Eye (tissue), 1 donor: ENCODE data around the gene SRA1.

Source experiments
- DNase-seq: peaks from one replicate; pipeline ENCODE4 v3.0.0-alpha.2; 2015

Gene SRA1

GRCh38 chr5:140570058-140570457 lies 12.8 kb upstream of the SRA1 start:
- DNase-seq = no peak

- DNase-seq = no peak
Measured at GRCh38 chr5:140569197-140569596, 11.9 kb upstream of the SRA1 start.

DNA sequence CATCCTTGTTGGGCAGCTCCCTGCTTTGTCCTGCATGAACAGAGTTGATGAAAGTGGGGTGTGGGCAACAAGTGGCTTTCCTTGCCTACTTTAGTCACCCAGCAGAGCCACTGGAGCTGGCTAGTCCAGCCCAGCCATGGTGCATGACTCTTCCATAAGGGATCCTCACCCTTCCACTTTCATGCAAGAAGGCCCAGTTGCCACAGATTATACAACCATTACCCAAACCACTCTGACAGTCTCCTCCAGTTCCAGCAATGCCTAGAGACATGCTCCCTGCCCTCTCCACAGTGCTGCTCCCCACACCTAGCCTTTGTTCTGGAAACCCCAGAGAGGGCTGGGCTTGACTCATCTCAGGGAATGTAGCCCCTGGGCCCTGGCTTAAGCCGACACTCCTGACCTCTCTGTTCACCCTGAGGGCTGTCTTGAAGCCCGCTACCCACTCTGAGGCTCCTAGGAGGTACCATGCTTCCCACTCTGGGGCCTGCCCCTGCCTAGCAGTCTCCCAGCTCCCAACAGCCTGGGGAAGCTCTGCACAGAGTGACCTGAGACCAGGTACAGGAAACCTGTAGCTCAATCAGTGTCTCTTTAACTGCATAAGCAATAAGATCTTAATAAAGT lies 11.3 kb upstream of the SRA1 start:
- no peak for DNase-seq

DNA sequence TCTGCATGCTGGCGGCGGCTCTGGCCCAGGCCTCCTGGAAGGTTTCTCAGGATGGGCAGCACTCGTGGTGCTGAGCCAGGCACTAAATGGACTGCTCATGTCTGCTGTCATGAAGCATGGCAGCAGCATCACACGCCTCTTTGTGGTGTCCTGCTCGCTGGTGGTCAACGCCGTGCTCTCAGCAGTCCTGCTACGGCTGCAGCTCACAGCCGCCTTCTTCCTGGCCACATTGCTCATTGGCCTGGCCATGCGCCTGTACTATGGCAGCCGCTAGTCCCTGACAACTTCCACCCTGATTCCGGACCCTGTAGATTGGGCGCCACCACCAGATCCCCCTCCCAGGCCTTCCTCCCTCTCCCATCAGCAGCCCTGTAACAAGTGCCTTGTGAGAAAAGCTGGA lies 10.6 kb upstream of the SRA1 start:
- no peak for DNase-seq

DNA sequence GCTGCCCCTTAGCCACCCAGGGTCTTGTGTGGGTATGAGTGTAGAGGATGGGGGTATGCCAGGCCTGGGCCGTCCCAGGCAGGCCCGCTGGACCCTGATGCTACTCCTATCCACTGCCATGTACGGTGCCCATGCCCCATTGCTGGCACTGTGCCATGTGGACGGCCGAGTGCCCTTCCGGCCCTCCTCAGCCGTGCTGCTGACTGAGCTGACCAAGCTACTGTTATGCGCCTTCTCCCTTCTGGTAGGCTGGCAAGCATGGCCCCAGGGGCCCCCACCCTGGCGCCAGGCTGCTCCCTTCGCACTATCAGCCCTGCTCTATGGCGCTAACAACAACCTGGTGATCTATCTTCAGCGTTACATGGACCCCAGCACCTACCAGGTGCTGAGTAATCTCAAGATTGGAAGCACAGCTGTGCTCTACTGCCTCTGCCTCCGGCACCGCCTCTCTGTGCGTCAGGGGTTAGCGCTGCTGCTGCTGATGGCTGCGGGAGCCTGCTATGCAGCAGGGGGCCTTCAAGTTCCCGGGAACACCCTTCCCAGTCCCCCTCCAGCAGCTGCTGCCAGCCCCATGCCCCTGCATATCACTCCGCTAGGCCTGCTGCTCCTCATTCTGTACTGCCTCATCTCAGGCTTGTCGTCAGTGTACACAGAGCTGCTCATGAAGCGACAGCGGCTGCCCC lies 10.0 kb upstream of the SRA1 start:
- DNase-seq = no peak

DNA sequence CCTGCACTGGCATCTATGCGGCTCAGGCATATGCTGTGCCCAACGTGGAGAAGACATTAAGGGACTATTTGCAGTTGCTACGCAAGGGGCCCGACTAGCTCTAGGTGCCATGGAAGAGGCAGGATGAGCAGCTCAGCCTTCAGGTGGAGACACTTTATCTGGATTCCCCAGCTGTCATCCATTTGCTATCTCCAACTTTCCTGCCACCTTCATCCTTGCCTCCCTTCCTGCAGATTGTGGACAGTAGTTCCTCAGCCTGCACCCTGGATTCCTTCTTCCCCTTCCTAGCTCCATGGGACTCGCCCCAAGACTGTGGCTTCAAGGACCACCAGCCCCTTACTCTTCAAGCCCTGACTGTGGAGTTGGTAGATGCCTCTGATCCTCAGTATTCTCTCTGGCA lies 9.4 kb upstream of the SRA1 start:
- no peak for DNase-seq

GRCh38 chr5:140565780-140566095 lies 8.5 kb upstream of the SRA1 start:
- no peak for DNase-seq

DNA sequence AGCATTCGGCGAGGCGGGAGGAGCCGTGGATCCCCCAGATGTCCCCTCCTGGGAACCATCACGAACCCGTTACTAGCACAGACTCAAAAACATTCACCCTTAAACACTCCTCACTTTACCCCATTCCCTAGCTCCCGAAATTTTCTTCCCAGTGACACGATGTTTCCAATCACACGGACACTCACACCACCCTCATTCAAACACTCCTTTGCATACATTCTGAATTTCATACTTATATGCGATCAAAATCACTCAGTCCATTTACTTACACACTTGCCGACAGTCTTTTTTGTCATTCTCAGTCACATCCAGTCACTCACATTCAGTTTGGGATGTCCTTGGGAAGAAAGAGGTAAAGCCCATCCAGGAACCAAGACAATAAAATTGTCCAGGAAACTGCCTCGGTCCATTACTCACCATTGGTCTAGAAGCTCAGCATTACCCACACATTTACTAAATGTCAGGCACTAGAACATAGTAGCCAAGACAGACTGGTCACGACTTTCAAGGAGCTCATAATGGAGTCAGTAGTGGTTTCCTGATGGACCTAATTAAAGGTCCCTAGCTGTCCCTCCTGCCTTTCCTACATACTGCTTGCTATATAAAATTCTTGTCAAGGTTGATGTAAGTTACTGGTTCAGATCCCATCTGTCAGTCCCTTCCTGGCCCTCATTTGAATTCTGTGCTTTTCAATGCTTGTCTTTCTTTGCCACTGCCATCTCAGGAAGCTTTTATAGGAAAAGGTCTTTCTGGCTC lies 7.9 kb upstream of the SRA1 start:
- DNase-seq = no peak

DNA sequence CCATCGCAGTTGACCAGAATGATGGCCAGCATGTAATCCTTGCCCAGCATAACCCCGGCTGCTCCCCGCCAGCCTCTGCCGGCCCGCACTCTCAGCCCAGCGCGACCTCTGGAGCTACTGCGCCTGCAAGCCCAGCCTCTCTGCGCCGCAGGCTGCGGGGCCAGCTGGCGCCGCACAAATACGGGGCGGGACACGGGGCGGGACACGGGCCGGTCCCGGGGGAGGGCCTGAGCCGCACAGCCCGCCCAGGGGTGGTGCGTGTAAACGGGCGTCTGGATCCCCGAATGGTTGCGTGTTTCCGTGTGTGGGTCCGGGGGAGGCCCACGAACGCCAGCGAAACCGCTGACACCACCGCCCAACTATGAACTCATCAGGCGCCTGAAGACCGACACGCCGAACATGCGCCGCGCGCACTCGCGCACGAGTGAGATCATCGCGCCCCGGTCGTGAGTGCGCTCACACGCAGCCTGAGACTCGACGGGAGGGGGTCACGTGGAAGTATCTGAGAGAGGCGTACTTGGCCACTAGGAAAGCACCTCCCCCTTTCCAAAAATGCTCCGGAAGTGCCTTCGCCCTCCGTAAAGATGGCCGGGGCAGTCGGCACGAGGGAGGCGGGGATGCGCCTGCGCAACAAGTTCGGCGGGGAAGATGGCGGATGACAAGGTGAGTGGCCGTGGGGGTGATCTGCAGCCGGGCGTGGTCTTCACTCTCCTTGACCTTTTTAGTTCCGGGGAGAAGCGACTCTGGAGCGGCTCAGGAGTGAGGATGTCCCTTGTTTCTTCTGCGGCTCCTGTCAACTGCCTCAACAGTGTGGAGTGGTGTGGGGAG lies 7.1 kb upstream of the SRA1 start, which contains the start of the genes APBB3 and SLC35A4:
TSS of gene APBB3 (minus strand) at position 403 of the 828 bp plus-strand sequence. CDS start at position 50, 353 bp downstream.
TSS of gene SLC35A4 (plus strand) at position 633 of the 828 bp plus-strand sequence. CDS start 2,342 bp downstream, outside the sequence.
- peak; percentile 99 for DNase-seq

DNA sequence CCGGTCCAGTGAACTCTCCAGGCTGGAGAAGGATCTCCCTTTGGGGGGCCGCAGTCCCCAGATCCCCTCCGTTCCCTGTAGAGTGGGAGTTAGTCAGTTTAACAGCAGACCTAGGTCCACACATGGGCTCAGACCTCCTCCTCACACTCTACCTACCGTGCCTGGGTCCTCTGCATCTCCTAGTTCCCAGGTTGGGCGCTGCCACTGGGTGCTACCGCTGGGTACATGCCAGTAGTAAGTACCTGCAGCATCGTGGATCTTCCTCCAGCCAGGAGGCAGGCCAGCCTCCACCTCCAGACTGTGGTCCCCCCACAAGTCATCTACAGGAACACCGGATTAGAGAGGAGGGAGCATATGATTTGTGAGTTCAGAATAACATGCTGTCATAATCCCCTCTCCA lies 6.3 kb upstream of the SRA1 start:
- DNase-seq = no peak

DNA sequence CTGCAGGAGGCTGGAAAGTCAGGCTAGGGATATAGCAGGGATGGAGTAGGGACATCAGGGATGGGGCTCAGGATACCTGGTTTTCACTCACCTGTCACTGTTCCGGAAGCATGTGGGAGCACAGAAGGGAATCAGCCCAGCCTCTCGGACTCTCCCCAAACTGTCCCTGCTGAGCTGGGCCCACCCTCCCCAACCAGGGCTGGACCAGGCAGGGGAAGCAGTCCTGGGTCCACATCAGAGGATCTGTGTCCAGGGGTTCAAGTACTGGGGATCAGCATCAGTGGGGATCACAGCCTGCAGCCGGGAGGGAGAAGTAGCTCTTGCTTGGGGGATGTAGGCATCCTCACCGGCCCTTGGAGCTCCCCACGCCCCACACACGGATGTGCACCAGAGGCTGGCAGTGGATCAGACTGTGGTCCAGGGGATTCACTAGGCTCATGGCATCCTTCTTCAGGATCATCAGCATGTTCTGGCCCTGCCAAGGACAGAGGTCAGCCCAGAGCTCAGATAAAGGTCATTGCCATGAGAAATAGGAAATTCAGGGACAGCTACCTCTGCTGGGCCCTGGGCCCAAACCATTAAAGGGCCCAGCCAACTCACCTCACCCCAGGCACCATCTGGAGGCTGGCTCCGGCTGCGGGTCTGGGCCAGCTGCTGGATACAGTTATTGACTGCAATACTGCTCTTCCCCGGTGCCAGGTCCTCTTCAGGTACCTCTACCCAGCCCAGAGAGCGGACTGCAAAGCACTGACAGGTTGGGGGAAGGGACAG lies 4.7 kb upstream of the SRA1 start:
- no peak for DNase-seq

DNA sequence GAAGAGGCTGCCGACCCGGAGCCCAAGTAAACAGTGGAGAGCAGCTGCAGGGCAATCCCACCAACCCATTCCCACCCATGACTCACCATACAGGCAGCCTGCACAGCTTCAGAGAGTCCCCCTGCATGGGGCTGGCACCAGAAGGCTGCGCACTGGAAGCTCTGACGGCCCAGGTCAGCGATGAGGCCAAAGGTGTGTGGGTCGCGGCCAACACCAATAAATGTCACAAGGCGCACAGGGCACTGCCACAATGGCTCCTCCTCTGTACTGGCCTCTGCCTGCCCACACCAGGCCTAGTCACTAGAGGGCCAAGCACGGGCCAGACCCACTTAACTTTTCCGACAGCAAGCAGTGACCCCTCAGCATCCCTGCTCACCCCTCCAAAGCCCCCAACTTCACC lies 3.0 kb upstream of the SRA1 start:
- DNase-seq = no peak

DNA sequence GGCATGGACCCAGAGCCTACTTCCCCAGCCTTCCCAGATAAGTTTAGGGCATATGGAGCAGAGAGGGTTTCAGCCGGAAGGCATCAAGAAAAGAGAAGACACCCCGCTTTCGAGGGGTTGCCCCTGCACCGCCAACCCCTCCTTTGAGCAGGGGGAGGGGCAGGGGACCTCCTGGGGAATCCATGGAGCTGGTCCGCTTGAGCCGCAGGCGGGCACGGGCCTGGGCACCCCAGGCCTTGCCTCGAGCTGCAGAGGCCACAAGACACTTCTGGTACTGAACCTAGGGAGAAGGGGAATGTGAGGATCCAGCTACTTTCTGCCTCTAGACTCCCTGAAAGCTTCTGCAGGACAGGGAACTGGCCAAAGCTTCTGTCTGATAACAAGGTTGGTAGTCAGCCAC lies 1.3 kb upstream of the SRA1 start:
- DNase-seq = no peak

- DNase-seq = no peak
Measured at GRCh38 chr5:140557965-140558364, 692 bp upstream of the SRA1 start.

DNA sequence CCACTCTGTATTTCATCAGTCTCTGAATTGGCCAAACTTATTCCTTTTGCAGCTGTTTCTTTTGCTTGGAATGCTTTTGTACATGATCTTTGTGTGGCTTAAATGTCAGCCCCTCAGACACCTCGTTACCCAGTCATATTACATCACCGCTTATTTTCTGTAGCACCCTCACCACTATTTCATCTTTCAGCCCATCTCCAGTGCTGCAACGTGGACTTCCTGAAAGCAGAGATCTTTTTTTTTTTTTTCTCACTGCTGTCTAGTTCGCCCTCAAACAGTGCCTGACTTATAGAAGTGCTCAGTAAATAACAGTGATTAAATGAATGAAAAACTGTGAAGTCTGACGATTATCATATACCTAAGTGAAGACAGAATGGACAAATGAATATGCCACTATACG lies 835 bp downstream of the SRA1 start:
- DNase-seq = peak; percentile 33

GRCh38 chr5:140555747-140556312 lies 1.4 kb downstream of the SRA1 start:
- no peak for DNase-seq

DNA sequence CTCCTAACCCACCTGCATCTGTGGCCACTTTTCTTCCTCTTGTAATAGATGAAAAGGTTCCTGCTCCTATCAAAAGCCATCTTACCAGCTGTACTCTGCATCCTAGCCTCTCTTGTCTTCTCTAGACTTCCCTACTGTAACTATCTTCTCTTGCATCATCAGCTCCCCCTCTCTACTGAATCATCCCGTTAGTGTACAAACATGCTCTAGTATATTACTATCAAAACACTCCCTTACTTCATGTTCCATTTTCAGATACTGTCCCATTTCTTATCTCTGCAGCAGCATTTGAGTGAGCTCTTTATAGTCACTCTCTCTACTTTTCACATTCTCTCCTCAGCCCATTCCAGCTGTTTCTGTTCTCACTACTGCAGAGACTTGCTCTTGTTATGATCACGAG lies 2.8 kb downstream of the SRA1 start:
- no peak for DNase-seq

GRCh38 chr5:140553657-140554056 lies 3.6 kb downstream of the SRA1 start:
- no peak for DNase-seq

DNA sequence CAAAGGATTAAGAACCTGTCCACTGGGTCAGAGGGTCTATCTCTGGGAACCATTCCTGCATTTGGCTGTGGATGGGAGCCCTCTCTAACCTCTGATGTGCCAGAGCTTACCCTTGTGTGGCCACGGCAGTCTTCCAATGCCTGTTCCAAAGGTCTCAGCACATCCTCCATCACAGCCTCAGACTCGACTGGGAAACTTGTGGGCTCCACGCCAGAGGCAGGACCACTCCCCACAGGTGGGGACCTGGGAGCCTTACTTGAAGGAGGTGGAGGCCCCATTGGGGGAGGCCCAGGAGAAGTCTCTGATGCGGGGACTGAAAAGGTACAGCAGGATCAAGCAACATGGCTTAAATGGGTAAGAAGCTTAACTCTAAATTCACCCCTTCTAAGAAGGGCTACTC lies 5.4 kb downstream of the SRA1 start:
- DNase-seq = no peak

DNA sequence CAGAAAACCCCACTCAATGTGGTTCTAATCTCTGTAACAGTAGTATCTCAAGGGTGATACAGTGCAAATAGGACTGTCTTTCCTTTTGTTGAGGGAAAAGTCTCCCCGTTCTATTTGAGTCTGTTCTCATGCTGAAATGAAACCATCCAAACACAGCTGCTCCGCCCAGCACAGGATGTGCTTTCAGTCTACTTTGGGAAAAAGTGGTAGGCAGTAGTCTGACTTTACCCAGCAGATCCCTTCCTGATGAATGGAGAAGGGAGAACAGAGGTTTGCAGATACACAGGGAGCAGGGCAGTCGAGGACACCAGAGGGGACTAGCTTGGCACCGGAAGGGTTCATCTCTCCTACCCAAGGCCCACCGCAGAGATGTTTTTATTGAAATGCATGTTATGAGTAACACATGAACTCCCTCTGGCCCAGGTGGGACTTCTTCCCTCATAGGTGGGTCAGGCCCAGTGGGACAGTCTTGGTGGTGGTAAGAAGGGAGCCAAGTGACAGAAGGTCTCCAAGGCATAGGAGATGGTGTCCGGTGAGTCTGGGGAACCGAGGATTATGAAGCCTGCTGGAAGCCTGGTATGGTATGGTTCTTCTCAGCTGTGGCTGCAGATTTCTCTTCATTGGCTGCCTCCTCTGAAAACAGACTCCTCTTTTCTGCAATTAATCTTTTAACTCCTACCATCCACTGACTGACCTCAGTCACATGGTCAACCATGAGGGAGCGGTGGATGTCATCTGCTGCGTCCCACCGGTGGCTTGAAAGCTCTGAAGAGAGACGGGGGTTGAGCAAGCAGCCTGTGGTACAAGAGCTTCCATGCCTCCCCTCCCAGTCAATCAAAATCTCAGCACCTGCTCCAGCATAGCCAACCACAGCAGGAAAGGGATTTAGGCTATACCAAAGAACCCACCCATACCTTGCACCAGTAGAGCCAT lies 6.9 kb downstream of the SRA1 start:
- DNase-seq = no peak
